Neutrophil (primary cell): Measurements from ENCODE around the gene GMDS.

Experiments used
- H3K27ac ChIP-seq: fragments of 200-600 bp; sonication (generic); 2 replicates; pipeline ENCODE4 v1.5.1; 2016; ENCODE audit warnings: mild to moderate bottlenecking, moderate library complexity
- H3K27me3 ChIP-seq: fragments of 200-600 bp; sonication (generic); 2 replicates; pipeline ENCODE4 v1.6.0; 2016; ENCODE audit warnings: mild to moderate bottlenecking
- H3K36me3 ChIP-seq: fragments of 200-600 bp; sonication (generic); 2 replicates; pipeline ENCODE4 v1.5.1; 2017
- H3K4me1 ChIP-seq, 2 experiments: fragments of 200-600 bp in 1 of 2; sonication (generic) in 1 of 2; 1 replicate in 1 of 2; 2 replicates in 1 of 2; pipeline versions ENCODE4 v1.5.1 to v1.6.1; 2013 to 2016; ENCODE audit warnings: low read depth in 1 of 2, low read length in 1 of 2, mild to moderate bottlenecking in 1 of 2, moderate library complexity in 1 of 2; ENCODE audit not compliant: control insufficient read depth in 1 of 2, insufficient read depth in 1 of 2
- H3K4me3 ChIP-seq, 2 experiments: fragments of 200-600 bp in 1 of 2; sonication (generic) in 1 of 2; 1 replicate in 1 of 2; 2 replicates in 1 of 2; pipeline ENCODE4 v1.5.1; 2013 to 2016; ENCODE audit warnings: low read depth in 1 of 2, low read length in 1 of 2, mild to moderate bottlenecking in 1 of 2, moderate library complexity in 1 of 2
- H3K9me3 ChIP-seq: fragments of 200-600 bp; sonication (generic); 2 replicates; pipeline ENCODE4 v1.5.1; 2016
- CTCF ChIP-seq: fragments of 200-600 bp; sonication (generic); IDR thresholded peaks from 2 replicates; pipeline ENCODE4 v1.5.1; 2016; ENCODE audit warnings: antibody characterized with exemption

Gene GMDS

GRCh38 chr6:2224847-2225382 is 20.5 kb downstream of the GMDS start:
- Histone ChIP-seq H3K9me3 (no peaks in the 10 kb centered on the region), H3K36me3 (no peaks in the 10 kb centered on the region), H3K27me3 (no peaks in the 10 kb centered on the region), H3K27ac (no peak overlapping the region), H3K4me1 (peaks cover 8 to 14% of the 10 kb centered on the region in 2 experiments), H3K4me3 (no peak overlapping the region)
- TF ChIP-seq CTCF = no peak

- Histone ChIP-seq H3K27ac (peak overlapping the region; percentile 68), H3K4me3 (peak overlapping the region; percentile 62 to 68), H3K27me3 (no peaks in the 10 kb centered on the region), H3K36me3 (no peaks in the 10 kb centered on the region), H3K9me3 (no peaks in the 10 kb centered on the region), H3K4me1 (peaks cover 8 to 14% of the 10 kb centered on the region in 2 experiments)
- no peak for TF ChIP-seq CTCF
These were observed 23.0 kb downstream of the GMDS start for GRCh38 chr6:2222275-2222842.

- H3K4me3 ChIP-seq = peak overlapping the region; percentile 62 to 68
- no peaks in the 10 kb centered on the region for H3K36me3 ChIP-seq
- H3K4me1 ChIP-seq = peaks cover 8 to 14% of the 10 kb centered on the region in 2 experiments
- H3K27ac ChIP-seq = peak overlapping the region; percentile 68
- H3K27me3 ChIP-seq = no peaks in the 10 kb centered on the region
- no peak for TF ChIP-seq CTCF
- no peaks in the 10 kb centered on the region for H3K9me3 ChIP-seq
These were observed 23.6 kb downstream of the GMDS start for GRCh38 chr6:2221726-2222274.

DNA sequence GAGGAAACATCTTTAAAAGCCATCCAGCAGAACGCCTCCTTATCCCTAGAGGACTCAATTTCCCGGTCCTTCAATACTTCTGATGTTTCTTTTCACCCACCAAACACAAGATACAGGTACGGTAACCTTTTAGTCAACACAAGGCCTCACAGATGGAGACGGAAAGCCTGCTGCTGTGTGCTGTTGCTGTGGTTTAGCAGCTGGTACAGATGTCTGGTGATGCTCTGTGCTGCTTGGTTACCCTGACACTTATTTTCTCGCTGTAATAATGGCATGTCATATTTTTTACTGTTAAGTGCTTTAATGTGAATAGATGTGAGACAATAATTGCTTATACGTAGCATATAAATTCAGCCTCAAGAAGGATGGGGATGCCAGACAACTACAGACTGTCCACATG is 25.3 kb downstream of the GMDS start:
- no peak for TF ChIP-seq CTCF
- Histone ChIP-seq H3K4me3 (no peak overlapping the region), H3K27me3 (no peaks in the 10 kb centered on the region)

DNA sequence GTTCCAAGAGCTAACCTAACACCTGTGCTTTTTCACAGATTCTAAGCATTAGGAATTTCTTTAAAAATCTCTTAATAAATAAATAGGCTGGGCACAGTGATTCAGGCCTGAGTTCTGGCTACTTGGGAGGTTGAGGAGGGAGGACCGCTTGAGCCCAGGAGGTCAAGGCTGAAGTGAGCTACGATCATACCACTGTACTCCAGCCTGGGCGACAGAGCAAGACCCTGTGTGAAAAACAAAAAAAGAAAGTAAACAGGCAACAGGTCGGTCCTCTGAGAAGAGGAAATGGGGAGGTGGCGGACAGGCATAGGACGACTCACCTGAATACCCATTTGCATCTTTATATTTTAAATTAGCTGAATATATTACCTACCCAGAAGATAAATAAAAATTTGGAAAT is 26.5 kb downstream of the GMDS start:
- H3K4me1 ChIP-seq = peaks cover 8 to 14% of the 10 kb centered on the region in 2 experiments

More for the DNA sequence above, 25.3 kb downstream of the GMDS start:
- Histone ChIP-seq H3K9me3 (no peaks in the 10 kb centered on the region), H3K36me3 (no peaks in the 10 kb centered on the region), H3K4me1 (peaks cover 8 to 14% of the 10 kb centered on the region in 2 experiments), H3K27ac (no peak overlapping the region)

More for the DNA sequence above, 26.5 kb downstream of the GMDS start:
- Histone ChIP-seq H3K4me3 (no peak overlapping the region), H3K36me3 (no peaks in the 10 kb centered on the region), H3K27me3 (no peaks in the 10 kb centered on the region), H3K9me3 (no peaks in the 10 kb centered on the region), H3K27ac (no peak overlapping the region)
- TF ChIP-seq CTCF = no peak
